OCI-LY3 (cell line): Measurements from ENCODE around the gene AFDN.

Source experiments
- H2AFZ ChIP-seq: fragments of 200-600, 300-600 bp; shearing (Covaris generic); 2 replicates; pipeline ENCODE4 v1.6.0; 2014; ENCODE audit warnings: antibody characterized with exemption, low read depth, low read length
- H3K27ac ChIP-seq: fragments of 200-600, 300-600 bp; sonication (generic); 2 replicates; pipeline ENCODE4 v1.5.1; 2014; ENCODE audit warnings: mild to moderate bottlenecking, low read length, moderate library complexity, mixed read lengths
- H3K27me3 ChIP-seq: fragments of 200-600, 300-600 bp; sonication (generic); 2 replicates; pipeline ENCODE4 v1.6.1; 2014; ENCODE audit warnings: low read depth, low read length, mixed read lengths
- H3K36me3 ChIP-seq: fragments of 200-600, 300-600 bp; sonication (generic); replicated peaks from 2 replicates; pipeline ENCODE3; 2014; ENCODE audit warnings: low read depth, low read length, mixed read lengths
- H3K4me1 ChIP-seq: fragments of 300-600, 200-600 bp; sonication (generic); 2 replicates; pipeline ENCODE4 v1.6.1; 2014; ENCODE audit warnings: low read length, mixed read lengths
- H3K4me2 ChIP-seq: fragments of 200-600, 300-600 bp; sonication (generic); 2 replicates; pipeline ENCODE4 v1.6.1; 2014; ENCODE audit warnings: low read length, mixed read lengths
- H3K4me3 ChIP-seq: fragments of 300-600, 200-600 bp; sonication (generic); 2 replicates; pipeline ENCODE4 v1.5.1; 2014; ENCODE audit warnings: antibody characterized with exemption, mild to moderate bottlenecking, low read length, moderate library complexity
- H3K79me2 ChIP-seq: fragments of 300-600, 200-600 bp; shearing (Covaris generic); 2 replicates; pipeline ENCODE4 v1.6.1; 2014; ENCODE audit warnings: mild to moderate bottlenecking, low read length, mixed read lengths
- H3K9ac ChIP-seq: fragments of 300-600, 200-600 bp; shearing (Covaris generic); 2 replicates; pipeline ENCODE4 v1.6.0; 2014; ENCODE audit warnings: mild to moderate bottlenecking, low read length, moderate library complexity
- H3K9me3 ChIP-seq: fragments of 200-600, 300-600 bp; shearing (Covaris generic); 2 replicates; pipeline ENCODE4 v1.6.1; 2014; ENCODE audit warnings: low read length, mixed read lengths; ENCODE audit not compliant: insufficient read depth
- H4K20me1 ChIP-seq: fragments of 200-600, 300-600 bp; sonication (generic); 2 replicates; pipeline ENCODE4 v1.6.1; 2016; ENCODE audit warnings: low read length, mixed read lengths; ENCODE audit not compliant: insufficient read depth
- EZH2phosphoT487 ChIP-seq: fragments of 200-600 bp; shearing (Covaris generic); IDR thresholded peaks from 2 replicates; pipeline ENCODE4 v1.6.1; 2018; ENCODE audit warnings: antibody characterized with exemption, mixed run types, low read depth
- TF ChIP-seq, protein P1 (sequence below): fragments of 200-600, 300-600 bp; sonication (generic); IDR thresholded peaks from 2 replicates; pipeline ENCODE4 v1.5.1; 2014; ENCODE audit warnings: antibody characterized with exemption, low read length, low read depth

The AFDN gene

DNA sequence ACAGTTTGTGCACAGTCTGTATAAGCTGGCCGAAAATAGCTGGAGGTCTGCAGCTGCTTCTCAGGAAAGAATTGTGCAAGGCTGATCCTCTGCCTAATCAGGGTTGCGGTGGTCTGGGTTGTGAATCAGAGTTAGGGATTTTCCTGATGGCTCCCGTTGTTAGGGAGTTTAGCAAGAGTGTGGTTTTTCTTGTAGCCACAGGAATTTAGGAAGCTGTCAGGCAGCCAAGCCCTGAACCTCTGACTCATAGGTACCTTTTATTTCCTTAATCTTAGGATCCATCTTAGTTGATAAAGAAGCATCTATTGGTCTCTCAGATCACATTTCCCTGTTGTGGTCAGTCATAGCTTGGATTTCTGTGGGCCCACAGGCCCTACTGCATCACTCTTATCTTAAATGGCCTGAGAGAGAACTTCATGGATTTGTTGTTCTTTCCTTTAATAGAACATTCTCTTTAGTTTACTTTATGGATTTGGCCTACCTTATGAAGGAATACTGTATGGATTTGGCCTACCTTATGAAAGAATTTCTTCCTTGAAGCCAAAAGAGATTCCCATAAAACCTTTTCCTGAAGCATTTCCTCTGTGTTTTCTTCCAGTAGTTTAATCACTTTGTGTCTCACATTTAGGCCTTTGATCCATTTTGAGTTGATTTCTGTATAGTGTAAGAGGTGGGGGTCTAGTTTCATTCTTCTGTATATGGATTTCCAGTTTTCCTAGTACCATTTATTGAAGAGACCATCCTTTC is 181.1 kb downstream of the AFDN start:
- H3K4me3 ChIP-seq = no peak overlapping the region
- H4K20me1 ChIP-seq = no peaks in the 10 kb centered on the region
- TF ChIP-seq EZH2phosphoT487 = no peak
- TF ChIP-seq, protein P1, sequence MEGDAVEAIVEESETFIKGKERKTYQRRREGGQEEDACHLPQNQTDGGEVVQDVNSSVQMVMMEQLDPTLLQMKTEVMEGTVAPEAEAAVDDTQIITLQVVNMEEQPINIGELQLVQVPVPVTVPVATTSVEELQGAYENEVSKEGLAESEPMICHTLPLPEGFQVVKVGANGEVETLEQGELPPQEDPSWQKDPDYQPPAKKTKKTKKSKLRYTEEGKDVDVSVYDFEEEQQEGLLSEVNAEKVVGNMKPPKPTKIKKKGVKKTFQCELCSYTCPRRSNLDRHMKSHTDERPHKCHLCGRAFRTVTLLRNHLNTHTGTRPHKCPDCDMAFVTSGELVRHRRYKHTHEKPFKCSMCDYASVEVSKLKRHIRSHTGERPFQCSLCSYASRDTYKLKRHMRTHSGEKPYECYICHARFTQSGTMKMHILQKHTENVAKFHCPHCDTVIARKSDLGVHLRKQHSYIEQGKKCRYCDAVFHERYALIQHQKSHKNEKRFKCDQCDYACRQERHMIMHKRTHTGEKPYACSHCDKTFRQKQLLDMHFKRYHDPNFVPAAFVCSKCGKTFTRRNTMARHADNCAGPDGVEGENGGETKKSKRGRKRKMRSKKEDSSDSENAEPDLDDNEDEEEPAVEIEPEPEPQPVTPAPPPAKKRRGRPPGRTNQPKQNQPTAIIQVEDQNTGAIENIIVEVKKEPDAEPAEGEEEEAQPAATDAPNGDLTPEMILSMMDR = no peak
- no peaks in the 10 kb centered on the region for H3K79me2 ChIP-seq
- no peak overlapping the region for H3K9ac ChIP-seq
- H2AFZ ChIP-seq = no peak overlapping the region
- H3K9me3 ChIP-seq = no peaks in the 10 kb centered on the region; the same call in 1 of the 2 replicates
- H3K36me3 ChIP-seq = no peaks in the 10 kb centered on the region
- H3K27ac ChIP-seq = no peak overlapping the region
- no peak overlapping the region for H3K4me2 ChIP-seq
- H3K27me3 ChIP-seq = no peaks in the 10 kb centered on the region
- H3K4me1 ChIP-seq = no peaks in the 10 kb centered on the region

DNA sequence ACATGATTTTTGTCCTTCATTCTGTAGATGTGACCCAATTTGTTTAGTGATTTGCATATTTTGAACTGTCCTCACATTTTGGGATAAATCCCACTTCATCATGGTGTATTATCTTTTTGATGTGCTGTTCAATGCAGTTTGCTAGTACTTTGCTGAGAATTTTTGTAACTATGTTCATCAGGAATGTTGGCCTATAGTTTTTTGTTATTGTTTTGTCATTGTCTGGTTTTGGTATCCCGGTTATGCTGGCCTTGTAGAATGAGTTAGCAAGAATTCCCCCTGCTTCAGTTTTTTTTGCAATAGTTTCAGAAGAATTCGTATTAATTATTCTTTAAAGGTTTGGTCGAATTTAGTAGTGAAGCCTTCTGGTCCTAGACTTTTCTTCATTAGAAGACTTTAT is 182.6 kb downstream of the AFDN start:
- Histone ChIP-seq H3K4me1 (peaks cover 6% of the 10 kb centered on the region), H3K27ac (no peak overlapping the region), H3K4me3 (no peak overlapping the region), H3K9me3 (no peaks in the 10 kb centered on the region; the same call in 1 of the 2 replicates), H3K27me3 (no peaks in the 10 kb centered on the region), H4K20me1 (no peaks in the 10 kb centered on the region), H3K36me3 (no peaks in the 10 kb centered on the region), H2AFZ (no peak overlapping the region), H3K4me2 (no peak overlapping the region), H3K9ac (no peak overlapping the region), H3K79me2 (no peaks in the 10 kb centered on the region)
- TF ChIP-seq, protein P1 = no peak
- TF ChIP-seq EZH2phosphoT487 = no peak

DNA sequence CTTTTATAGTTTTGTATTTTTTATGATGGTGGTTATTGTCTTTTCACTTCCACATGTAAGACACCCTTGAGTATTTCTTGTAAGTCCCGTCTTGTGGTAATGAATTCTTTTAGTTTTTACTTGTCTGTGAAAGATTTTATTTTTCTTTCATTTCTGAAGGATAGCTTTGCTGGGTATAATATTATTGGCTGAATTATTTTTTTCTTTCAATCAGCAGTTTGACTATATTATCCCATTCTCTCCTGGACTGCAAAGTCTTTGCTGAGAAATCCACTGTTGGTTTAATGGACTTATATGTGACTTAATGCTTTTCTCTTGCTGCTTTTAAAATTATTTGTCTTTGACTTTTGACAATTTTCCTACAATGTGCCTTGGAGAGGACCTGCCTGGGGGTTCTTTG is 184.6 kb downstream of the AFDN start:
- no peaks in the 10 kb centered on the region for H3K27me3 ChIP-seq
- no peaks in the 10 kb centered on the region for H4K20me1 ChIP-seq
- H3K36me3 ChIP-seq = no peaks in the 10 kb centered on the region
- peaks cover 6% of the 10 kb centered on the region for H3K4me1 ChIP-seq
- H3K4me2 ChIP-seq = no peak overlapping the region
- H3K79me2 ChIP-seq = no peaks in the 10 kb centered on the region
- no peak overlapping the region for H3K9ac ChIP-seq
- no peak overlapping the region for H3K27ac ChIP-seq
- no peak overlapping the region for H2AFZ ChIP-seq
- TF ChIP-seq, protein P1 = no peak
- no peak for TF ChIP-seq EZH2phosphoT487
- H3K4me3 ChIP-seq = no peak overlapping the region
- H3K9me3 ChIP-seq = no peaks in the 10 kb centered on the region; the same call in 1 of the 2 replicates

DNA sequence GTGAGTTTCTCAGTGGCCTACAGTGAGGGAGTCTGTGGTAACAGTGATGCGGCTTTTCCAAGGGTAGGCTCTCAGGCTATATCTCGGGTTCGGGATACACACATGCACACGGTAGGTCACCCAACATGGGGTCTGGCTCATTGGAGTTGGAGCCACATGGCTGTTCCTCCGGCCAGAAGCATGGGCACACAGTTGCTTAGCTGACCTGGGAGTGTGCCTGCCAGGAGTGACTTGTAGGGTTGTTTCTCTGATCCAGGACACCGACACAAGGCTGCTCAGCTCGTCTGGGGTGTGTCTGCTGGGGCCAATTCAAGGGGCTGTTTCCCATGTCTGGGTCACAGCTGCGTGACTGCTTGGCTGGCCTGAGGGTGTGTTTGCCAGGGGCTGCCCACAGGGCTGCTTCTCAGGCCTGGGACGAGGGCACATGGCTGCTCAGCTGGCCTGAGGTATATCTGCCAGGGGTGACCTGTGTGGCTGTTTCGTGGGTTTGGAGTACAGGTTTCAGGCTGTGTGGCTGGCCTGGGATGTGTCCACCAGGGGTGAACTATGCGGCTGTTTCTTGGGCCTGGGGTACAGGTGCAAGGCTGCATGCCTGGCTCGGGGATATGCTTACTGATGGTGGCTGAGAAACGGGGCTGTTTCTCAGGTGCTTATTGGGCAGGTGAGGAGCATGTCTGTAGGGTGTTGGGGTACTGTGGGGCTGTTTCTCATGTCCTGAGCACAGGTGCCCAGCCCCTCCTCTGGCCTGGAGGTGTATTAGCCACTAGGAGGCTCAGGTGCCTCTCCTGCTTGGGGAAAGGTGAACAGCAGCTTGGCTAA is 185.9 kb downstream of the AFDN start:
- no peak overlapping the region for H3K27ac ChIP-seq
- no peak overlapping the region for H2AFZ ChIP-seq
- H3K27me3 ChIP-seq = no peaks in the 10 kb centered on the region
- TF ChIP-seq EZH2phosphoT487 = no peak
- H3K4me2 ChIP-seq = no peak overlapping the region
- no peaks in the 10 kb centered on the region; the same call in 1 of the 2 replicates for H3K9me3 ChIP-seq
- H3K4me1 ChIP-seq = peaks cover 6% of the 10 kb centered on the region
- H3K79me2 ChIP-seq = no peaks in the 10 kb centered on the region
- H3K4me3 ChIP-seq = no peak overlapping the region
- H4K20me1 ChIP-seq = no peaks in the 10 kb centered on the region
- H3K9ac ChIP-seq = no peak overlapping the region
- no peaks in the 10 kb centered on the region for H3K36me3 ChIP-seq
